Measurements from ENCODE around the gene ANKRD12. TPM values are rescaled to one million over a fixed set of nuclear protein-coding genes. Genes with fewer than 3 reads are reported as not detected.

ANKRD12 gene
- total RNA-seq, 2 experiments from 2014 or later, result 62.5 to 68.4 TPM

- H3K4me1 Mint-ChIP-seq (ENCODE audit: low read depth), result peaks cover 63% of the 10 kb centered on the region
- TF ChIP-seq CTCF (IDR thresholded peaks at IDR 0.05), result no peak
- DNase-seq (no peak), ATAC-seq (no peak)
- POLR2A ChIA-PET, result interaction anchor here (1.0 to 8.2 kb wide), 6 partner anchors 11 to 33 kb away, joined by 3 to 155 read pairs (median 24); partner anchors contain the start of gene ANKRD12
- CTCF ChIA-PET, result interaction anchor here (1.9 to 4.6 kb wide), 2 partner anchors 12 to 22 kb away, joined by 8 to 27 read pairs; no protein-coding TSS in a partner anchor
- H3K36me3 Mint-ChIP-seq (ENCODE audit: low read depth), result peaks cover 73% of the 10 kb centered on the region
- H3K27ac Mint-ChIP-seq, result peak overlapping the region; percentile 97
- intact Hi-C loops (cut with micrococcal nuclease), result no loop called here
- H3K27me3 Mint-ChIP-seq, result no peaks in the 10 kb centered on the region
- H3K4me3 Mint-ChIP-seq, result peak overlapping the region; percentile 86
- H3K9me3 Mint-ChIP-seq, result no peaks in the 10 kb centered on the region
These were observed 31.2 kb upstream of the ANKRD12 start for GRCh38 chr18:9105420-9105819.

- ATAC-seq (no peak), DNase-seq (no peak)
- Mint-ChIP-seq H3K9me3 (no peaks in the 10 kb centered on the region), H3K27me3 (no peaks in the 10 kb centered on the region), H3K36me3 (ENCODE audit: low read depth) (peaks cover 79% of the 10 kb centered on the region), H3K27ac (peak overlapping the region; percentile 97), H3K4me1 (ENCODE audit: low read depth) (peaks cover 65% of the 10 kb centered on the region), H3K4me3 (peak overlapping the region; percentile 86)
- intact Hi-C loops (cut with micrococcal nuclease), result no loop called here
- no peak for TF ChIP-seq CTCF (IDR thresholded peaks at IDR 0.05)
- POLR2A ChIA-PET, result interaction anchor here (0.7 to 8.2 kb wide), 6 partner anchors 10 to 33 kb away, joined by 3 to 155 read pairs (median 5); partner anchors contain the start of gene ANKRD12
- CTCF ChIA-PET, result interaction anchor here (1.1 to 1.9 kb wide), 2 partner anchors 12 to 23 kb away, joined by 3 to 8 read pairs; no protein-coding TSS in a partner anchor
These were observed 30.5 kb upstream of the ANKRD12 start for GRCh38 chr18:9106094-9106493.

GRCh38 chr18:9106800-9107584 lies 29.6 kb upstream of the ANKRD12 start:
- peaks cover 86% of the 10 kb centered on the region for H3K36me3 Mint-ChIP-seq (ENCODE audit: low read depth)
- intact Hi-C loops (cut with micrococcal nuclease), result no loop called here
- no peak for TF ChIP-seq CTCF (IDR thresholded peaks at IDR 0.05)
- no peaks in the 10 kb centered on the region for H3K9me3 Mint-ChIP-seq
- H3K4me1 Mint-ChIP-seq (ENCODE audit: low read depth), result peaks cover 66% of the 10 kb centered on the region
- CTCF ChIA-PET, result interaction anchor here (1.1 to 1.9 kb wide), 2 partner anchors 11 to 24 kb away, joined by 3 to 8 read pairs; no protein-coding TSS in a partner anchor
- no peaks in the 10 kb centered on the region for H3K27me3 Mint-ChIP-seq
- no peak for ATAC-seq
- H3K27ac Mint-ChIP-seq, result peak overlapping the region; percentile 97
- peak overlapping the region; percentile 86 for H3K4me3 Mint-ChIP-seq
- POLR2A ChIA-PET, result interaction anchor here (0.7 to 8.2 kb wide), 7 partner anchors 9 to 33 kb away, joined by 4 to 155 read pairs (median 24); partner anchors contain the start of gene ANKRD12
- no peak for DNase-seq

GRCh38 chr18:9108911-9109310 lies 27.7 kb upstream of the ANKRD12 start:
- H3K4me3 Mint-ChIP-seq, result peak overlapping the region; percentile 46
- no peak for TF ChIP-seq CTCF (IDR thresholded peaks at IDR 0.05)
- peaks cover 81% of the 10 kb centered on the region for H3K4me1 Mint-ChIP-seq (ENCODE audit: low read depth)
- ChIA-PET POLR2A (interaction anchor here (1.1 to 17.1 kb wide), 9 partner anchors 7 to 36 kb away, joined by 3 to 278 read pairs (median 10); partner anchors contain the start of genes ANKRD12 and NDUFV2), CTCF (interaction anchor here (0.9 to 4.6 kb wide), 7 partner anchors 9 to 39 kb away, joined by 3 to 31 read pairs (median 7); no protein-coding TSS in a partner anchor)
- no peak for DNase-seq
- H3K27me3 Mint-ChIP-seq, result no peaks in the 10 kb centered on the region
- peak overlapping the region; percentile 76 for H3K27ac Mint-ChIP-seq
- peaks cover 92% of the 10 kb centered on the region for H3K36me3 Mint-ChIP-seq (ENCODE audit: low read depth)
- intact Hi-C loops (cut with micrococcal nuclease), result no loop called here
- peak; percentile 53 for ATAC-seq
- H3K9me3 Mint-ChIP-seq, result peaks cover 2% of the 10 kb centered on the region
